Measurements from ENCODE around the gene ZRANB1. TPM values are rescaled to one million over a fixed set of nuclear protein-coding genes. Genes with fewer than 3 reads are reported as not detected.

Gene ZRANB1
- total RNA-seq, 1 experiment from 2014 or later = 22.6 TPM

GRCh38 chr10:125005312-125006187, 63.6 kb downstream of the ZRANB1 start:
- POLR2A ChIA-PET (ENCODE audit: low non-redundant PET) = no interaction called here
- Histone ChIP-seq H3K4me1 (ENCODE audit: insufficient read depth, low read length, poor library complexity, severe bottlenecking) (no peaks in the 10 kb centered on the region), H3K27ac (ENCODE audit: low read depth, low read length, poor library complexity, severe bottlenecking) (no peak overlapping the region), H3K27me3 (replicated peaks; ENCODE audit: insufficient read depth, low read depth, low read length, poor library complexity) (no peaks in the 10 kb centered on the region), H3K4me3 (ENCODE audit: low read depth, low read length, poor library complexity, severe bottlenecking) (no peak overlapping the region), H3K9me3 (ENCODE audit: low read depth, low read length, poor library complexity, severe bottlenecking) (no peaks in the 10 kb centered on the region), H3K36me3 (ENCODE audit: insufficient read depth, low read length, poor library complexity, severe bottlenecking) (peaks cover 11% of the 10 kb centered on the region)
- no TSS peak for BruUV-seq (replicated peaks)
- no peak for DNase-seq (ENCODE audit: low spot score)
- TF ChIP-seq CTCF (conservative IDR thresholded peaks at IDR 0.05; ENCODE audit: low read depth, low read length) (no peak), EZH2 (IDR thresholded peaks at IDR 0.05; ENCODE audit: borderline replicate concordance, low read depth, low read length, poor library complexity, severe bottlenecking) (no peak)
- intact Hi-C loops (cut with micrococcal nuclease; ENCODE audit: unreplicated experiment) = no loop called here
- CTCF ChIA-PET = no interaction called here

GRCh38 chr10:125006188-125006680, 64.3 kb downstream of the ZRANB1 start:
- DNase-seq (ENCODE audit: low spot score) = no peak
- no peak for TF ChIP-seq CTCF (conservative IDR thresholded peaks at IDR 0.05; ENCODE audit: low read depth, low read length)
- no peak for TF ChIP-seq EZH2 (IDR thresholded peaks at IDR 0.05; ENCODE audit: borderline replicate concordance, low read depth, low read length, poor library complexity, severe bottlenecking)
- Histone ChIP-seq H3K4me3 (ENCODE audit: low read depth, low read length, poor library complexity, severe bottlenecking) (no peak overlapping the region), H3K9me3 (ENCODE audit: low read depth, low read length, poor library complexity, severe bottlenecking) (no peaks in the 10 kb centered on the region), H3K27ac (ENCODE audit: low read depth, low read length, poor library complexity, severe bottlenecking) (no peak overlapping the region), H3K27me3 (replicated peaks; ENCODE audit: insufficient read depth, low read depth, low read length, poor library complexity) (no peaks in the 10 kb centered on the region), H3K4me1 (ENCODE audit: insufficient read depth, low read length, poor library complexity, severe bottlenecking) (no peaks in the 10 kb centered on the region), H3K36me3 (ENCODE audit: insufficient read depth, low read length, poor library complexity, severe bottlenecking) (peaks cover 8% of the 10 kb centered on the region)
- ChIA-PET POLR2A (ENCODE audit: low non-redundant PET) (no interaction called here), CTCF (no interaction called here)
- BruUV-seq (replicated peaks) = no TSS peak
- intact Hi-C loops (cut with micrococcal nuclease; ENCODE audit: unreplicated experiment) = no loop called here

- no peak overlapping the region for H3K27ac ChIP-seq (ENCODE audit: low read depth, low read length, poor library complexity, severe bottlenecking)
- no peak for DNase-seq (ENCODE audit: low spot score)
- no TSS peak for BruUV-seq (replicated peaks)
These were observed 65.1 kb downstream of the ZRANB1 start for GRCh38 chr10:125006921-125007426.

More at GRCh38 chr10:125006921-125007426, 65.1 kb downstream of the ZRANB1 start:
- ChIA-PET POLR2A (ENCODE audit: low non-redundant PET) (interaction anchor here (0.5 kb wide), 1 partner anchor 435 kb away, joined by 3 read pairs; no protein-coding TSS in a partner anchor), CTCF (no interaction called here)
- Histone ChIP-seq H3K27me3 (replicated peaks; ENCODE audit: insufficient read depth, low read depth, low read length, poor library complexity) (no peaks in the 10 kb centered on the region), H3K9me3 (ENCODE audit: low read depth, low read length, poor library complexity, severe bottlenecking) (no peaks in the 10 kb centered on the region), H3K4me3 (ENCODE audit: low read depth, low read length, poor library complexity, severe bottlenecking) (no peak overlapping the region), H3K4me1 (ENCODE audit: insufficient read depth, low read length, poor library complexity, severe bottlenecking) (no peaks in the 10 kb centered on the region), H3K36me3 (ENCODE audit: insufficient read depth, low read length, poor library complexity, severe bottlenecking) (peaks cover 4% of the 10 kb centered on the region)
- intact Hi-C loops (cut with micrococcal nuclease; ENCODE audit: unreplicated experiment) = no loop called here
- no peak for TF ChIP-seq CTCF (conservative IDR thresholded peaks at IDR 0.05; ENCODE audit: low read depth, low read length)
- TF ChIP-seq EZH2 (IDR thresholded peaks at IDR 0.05; ENCODE audit: borderline replicate concordance, low read depth, low read length, poor library complexity, severe bottlenecking) = no peak

All from A673 (cell line).